GM19023 (cell line): Measurements from ENCODE around the gene PTCD1.

Experiments
- ATAC-seq: cut with Tn5 transposase; IDR thresholded peaks from one replicate; pipeline ENCODE4 v1.9.1; 2021; ENCODE audit warnings: mild to moderate bottlenecking, moderate library complexity; ENCODE audit not compliant: unreplicated experiment

Gene PTCD1

DNA sequence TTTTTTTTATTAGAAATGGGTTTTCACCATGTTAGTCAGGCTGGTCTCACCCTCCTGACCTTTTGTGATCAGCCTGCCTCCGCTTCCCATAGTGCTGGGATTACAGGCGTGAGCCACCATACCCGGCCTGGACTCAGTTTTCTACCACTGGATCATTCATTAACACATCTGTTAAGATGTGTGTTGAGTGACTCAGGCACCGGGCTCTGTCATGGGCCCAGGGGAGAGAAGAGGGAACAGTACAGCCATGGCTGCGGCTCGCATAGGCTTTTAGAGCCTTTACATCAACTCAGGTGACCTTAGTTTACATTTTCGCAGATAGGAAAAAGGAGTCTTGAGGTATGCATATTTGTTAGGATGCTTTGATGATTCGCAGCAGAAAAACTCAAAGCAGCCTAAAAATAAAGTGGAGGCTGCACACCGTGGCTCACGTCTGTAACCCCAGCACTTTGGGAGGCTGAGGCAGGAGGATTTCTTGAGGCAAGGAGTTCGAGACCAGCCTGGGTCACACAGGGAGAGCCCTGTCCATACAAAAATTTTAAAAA lies 67.2 kb downstream of the PTCD1 start:
- ATAC-seq: no peak

DNA sequence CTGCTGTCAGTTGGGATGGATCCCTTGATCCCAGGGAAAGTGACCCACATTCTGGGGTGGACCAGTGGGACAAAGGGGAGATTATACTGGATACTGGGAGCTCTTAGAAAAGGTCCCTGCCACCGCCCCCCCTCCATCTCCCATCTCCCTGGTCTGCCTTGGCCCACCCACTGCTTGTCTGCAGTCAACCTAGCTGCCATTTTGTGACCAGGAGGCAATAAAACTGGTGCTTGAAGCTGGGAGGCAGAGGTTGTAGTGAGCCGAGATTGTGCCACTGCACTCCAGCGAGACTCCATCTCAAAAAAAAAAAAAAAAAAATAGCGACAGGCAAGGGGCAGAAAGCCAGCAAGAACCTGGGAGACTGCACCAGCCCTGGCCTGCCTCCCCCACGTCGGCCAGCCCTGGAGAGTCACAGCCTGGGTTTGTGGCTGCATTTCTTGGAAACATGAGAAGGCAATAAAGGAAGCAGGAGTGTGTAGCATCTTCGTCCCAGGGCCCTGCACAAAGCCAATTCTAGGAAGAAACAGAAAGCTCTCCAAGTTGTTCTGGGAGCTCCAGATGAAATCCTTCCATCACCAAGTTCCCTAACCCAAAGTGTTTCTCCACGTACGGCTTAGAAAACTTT lies 68.7 kb downstream of the PTCD1 start:
- no peak for ATAC-seq

DNA sequence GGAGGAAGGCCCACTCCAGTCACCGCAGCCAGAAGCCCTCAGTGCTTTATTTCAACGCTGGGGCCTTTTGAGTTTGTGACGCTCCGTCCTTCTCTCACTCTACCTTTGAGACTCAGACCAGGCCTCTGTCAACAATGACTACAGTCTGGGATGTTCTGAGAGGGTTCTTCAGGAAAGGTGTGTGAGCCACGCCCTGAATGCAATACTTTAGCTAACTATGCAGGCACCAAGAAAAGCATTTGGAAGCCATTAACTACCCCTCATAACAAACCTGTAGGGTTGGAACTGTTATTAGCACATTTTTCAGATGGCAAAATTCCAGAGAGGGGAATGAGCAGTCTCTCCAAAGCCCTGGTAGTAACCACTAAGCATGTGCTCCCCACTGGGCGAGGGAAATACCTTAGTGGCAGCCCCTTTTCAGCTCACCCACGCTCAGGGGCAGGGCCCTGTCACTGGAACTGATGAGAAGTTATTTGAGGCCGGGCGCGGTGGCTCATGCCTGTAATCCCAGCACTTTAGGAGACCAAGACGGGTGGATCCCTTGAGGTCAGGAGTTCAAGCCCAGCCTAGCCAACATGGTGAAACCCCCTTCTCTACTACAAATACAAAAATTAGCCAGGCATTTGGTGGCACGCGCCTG lies 69.7 kb downstream of the PTCD1 start:
- no peak for ATAC-seq
